Nucleus accumbens (tissue), 56 donors: Measurements from ENCODE around the gene TPRG1.
A peak's percentile ranks its signal among the peaks of the same experiment; 100 is the strongest.

Experiments
- DNase-seq, 56 donors: peaks; one replicate each; lab custom pipeline; 2025; lab: John Stamatoyannopoulos, UW

TPRG1 gene, protein sequence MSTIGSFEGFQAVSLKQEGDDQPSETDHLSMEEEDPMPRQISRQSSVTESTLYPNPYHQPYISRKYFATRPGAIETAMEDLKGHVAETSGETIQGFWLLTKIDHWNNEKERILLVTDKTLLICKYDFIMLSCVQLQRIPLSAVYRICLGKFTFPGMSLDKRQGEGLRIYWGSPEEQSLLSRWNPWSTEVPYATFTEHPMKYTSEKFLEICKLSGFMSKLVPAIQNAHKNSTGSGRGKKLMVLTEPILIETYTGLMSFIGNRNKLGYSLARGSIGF

DNA sequence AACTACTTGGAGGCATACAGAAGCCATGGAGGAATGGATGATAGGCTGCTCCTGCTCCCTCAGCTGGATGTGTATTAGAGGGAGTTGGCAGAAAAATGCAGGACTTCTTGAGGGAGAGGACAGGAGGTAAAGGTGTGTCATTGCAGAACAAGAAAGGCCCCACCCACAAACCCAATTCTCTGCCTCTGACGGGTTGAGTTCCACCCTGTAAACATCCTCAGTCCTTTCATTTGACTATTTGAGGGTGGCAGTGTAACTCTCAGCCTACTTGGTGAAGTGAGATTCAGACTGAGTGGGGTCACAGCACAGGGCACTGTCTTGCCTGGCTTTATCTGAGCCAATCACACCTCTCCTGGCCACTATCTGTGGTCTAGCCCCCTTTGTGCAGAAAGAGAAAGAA lies at the start of gene TPRG1:
Gene TPRG1, plus strand, starts transcription at position 265 of the 400 bp plus-strand sequence. CDS start 35,414 bp downstream, outside the sequence.
- no peak for DNase-seq

- DNase-seq = no peak
Observed at GRCh38 chr3:189122110-189122509, 49.7 kb upstream of the TPRG1 start.

DNA sequence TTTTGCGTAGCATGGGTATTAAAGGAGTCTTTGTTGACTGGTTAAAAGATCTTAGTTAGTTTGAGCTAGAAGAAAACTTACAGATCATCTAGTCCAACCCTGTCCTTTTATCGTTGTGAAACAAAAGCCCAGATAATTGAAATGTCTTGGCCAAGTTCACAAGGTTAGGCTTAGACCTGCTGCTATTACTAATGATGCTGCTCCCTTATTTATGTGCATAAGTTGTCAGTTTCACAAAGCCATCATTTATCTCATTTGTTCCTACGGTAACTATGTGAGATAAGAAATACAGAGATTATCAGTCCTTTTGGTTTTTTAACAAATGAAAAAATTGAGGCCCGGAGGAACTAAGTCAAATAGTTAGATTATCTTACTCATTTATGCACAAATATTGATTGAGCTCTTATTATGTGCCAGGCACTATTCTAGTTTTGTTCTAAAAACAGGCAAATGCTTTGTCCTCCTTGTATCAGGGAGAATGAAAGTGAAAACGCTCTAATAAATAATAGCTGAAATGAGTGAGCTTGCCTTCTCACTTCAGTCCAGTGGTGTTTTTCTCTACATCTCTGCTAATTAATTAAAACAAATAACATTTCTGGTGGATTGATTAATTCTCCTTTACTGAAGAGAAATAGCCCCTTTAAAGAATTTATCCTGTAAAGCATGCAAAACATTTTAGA lies 49.1 kb upstream of the TPRG1 start:
- DNase-seq = no peak

DNA sequence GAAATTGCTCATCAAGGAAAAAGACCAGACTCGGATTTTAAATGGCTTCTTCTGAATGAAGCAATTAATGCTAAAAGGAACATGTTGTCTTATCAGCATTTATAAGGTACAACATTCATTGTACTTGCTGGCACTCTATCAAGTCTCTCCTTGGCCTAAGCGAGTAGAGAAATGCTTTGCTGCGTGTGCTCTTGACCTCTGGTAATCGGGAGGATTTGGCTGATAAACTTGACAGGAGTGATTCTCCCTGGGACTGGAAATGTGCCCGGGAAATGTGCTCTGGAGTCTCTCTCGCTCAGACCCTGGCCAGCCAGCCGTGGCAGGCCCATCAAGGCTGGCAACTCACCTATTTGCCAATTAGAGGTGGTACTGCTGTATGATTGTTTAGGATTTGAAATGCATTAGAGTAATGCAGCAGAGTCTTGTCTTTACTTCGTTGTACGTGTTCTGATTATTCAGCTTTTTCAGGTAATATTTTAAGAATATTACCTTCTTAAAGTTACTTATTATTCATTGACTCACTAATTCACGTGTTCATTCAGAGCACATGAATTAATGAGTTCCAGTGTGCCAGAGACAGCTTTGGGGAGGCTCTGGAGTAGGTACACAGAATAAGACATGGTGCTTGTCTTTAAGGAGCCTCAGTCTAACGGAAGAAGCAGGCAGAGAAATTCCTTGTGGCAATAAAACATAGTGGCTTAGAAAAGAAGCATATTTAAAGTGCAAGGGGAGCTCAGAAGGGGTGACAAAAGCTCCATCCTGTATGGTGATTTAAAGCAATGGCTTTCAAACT lies 48.0 kb upstream of the TPRG1 start:
- DNase-seq = peak in 19 of 56 donors; percentile 1 to 26 (median 7)

GRCh38 chr3:189132231-189132671 lies 39.5 kb upstream of the TPRG1 start:
- DNase-seq = peak in 1 of 56 donors; percentile 0

GRCh38 chr3:189132839-189133238 lies 38.9 kb upstream of the TPRG1 start:
- DNase-seq = no peak

DNA sequence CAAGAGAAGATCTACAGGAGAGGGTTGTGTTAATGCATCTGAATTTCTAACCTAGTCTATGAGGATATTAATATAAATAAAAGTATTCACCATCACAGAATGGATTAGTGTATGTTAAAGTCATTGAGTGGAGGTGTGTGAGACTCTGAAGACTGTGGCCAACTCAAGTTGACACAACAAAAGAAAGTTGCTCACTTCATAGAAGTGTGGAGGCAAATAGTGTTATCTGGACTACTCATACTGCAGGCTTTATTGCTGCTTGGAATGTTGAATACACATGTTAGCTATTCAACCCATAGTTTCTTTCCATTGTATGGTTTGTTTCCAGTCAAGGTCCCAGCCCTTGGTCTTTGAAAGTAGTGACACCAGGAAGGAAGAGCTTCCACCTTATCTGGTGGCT lies 38.0 kb upstream of the TPRG1 start:
- no peak for DNase-seq

DNA sequence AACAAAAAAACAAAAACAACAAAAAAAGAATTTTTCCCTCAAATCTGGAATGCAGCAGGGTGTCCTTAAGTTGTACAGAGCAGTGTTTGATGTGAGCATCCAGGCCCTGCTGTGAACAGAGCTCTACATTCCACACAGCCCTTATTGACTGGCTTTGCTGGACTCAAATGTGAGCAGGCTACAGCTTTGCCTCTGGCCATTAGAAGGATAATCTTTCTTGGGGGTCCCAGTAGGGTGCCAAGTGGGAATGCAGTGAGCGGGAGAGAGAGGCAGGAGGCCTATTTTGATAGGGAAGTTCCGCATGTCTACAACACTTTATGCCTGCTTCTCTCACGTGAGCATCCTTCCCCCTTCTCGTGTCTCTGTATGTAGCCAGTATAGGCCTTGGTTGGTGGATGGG lies 34.4 kb upstream of the TPRG1 start:
- no peak for DNase-seq

GRCh38 chr3:189138901-189139610 lies 32.7 kb upstream of the TPRG1 start:
- DNase-seq = no peak

GRCh38 chr3:189139611-189139940 lies 32.2 kb upstream of the TPRG1 start:
- DNase-seq = no peak

DNA sequence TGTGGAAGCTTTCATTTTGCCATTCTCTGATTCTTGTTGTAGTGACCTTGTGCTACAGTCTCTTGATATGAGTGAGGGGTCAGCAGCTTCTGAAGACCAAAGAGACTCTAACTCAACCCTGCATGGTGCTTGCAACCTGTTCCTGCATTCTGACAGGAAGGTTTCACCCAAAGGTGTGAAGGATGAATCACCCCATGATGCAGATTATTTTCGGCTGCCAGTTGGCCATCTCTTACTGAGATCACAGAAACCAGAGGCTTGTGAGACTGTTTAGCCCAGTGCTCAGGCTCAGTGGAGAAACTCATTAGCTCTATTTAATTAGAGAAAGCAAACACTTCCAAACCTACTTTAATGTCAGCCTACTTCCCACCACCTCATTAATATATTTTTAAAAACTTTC lies 29.2 kb upstream of the TPRG1 start:
- no peak for DNase-seq

- DNase-seq = no peak
Observed at GRCh38 chr3:189143321-189143720, 28.4 kb upstream of the TPRG1 start.

DNA sequence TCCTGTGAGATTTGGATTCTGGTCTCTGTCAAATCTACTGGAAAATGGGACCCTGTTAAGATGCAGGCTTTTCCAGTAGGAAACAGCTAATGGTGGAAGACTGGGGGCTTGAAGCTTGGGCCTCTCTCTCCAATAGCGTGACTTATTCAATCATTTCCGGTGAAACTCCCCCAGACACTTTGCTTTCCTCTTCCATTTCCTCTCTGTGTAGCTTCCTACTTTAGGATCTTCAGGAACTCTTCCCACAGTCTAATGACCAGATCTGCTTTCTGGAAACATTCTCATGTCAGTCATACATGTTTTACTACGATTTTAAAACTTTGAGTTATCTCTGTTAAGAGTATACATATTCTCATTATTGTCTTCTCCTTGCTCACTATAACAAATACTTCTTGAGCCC lies 28.0 kb upstream of the TPRG1 start:
- no peak for DNase-seq

- DNase-seq = no peak
Observed at GRCh38 chr3:189144645-189145044, 27.1 kb upstream of the TPRG1 start.

DNA sequence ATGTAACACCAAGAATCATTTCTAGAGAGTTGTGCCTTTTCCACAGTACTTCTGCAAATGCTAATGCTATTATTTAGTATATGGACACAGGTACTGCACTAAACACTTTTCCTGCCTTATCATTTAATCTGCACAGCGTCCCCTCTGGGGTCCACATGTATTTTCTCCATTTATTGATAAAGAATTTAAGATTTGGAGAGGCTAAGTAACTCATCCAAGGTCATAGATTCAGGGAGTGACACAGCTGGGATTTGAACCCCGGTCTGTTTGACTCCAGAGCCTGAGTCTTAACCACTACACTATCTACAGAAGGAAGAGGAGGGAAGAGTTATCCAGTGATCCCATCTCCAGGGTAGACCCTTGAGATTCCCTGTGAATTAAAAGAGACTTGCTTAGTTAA lies 24.9 kb upstream of the TPRG1 start:
- no peak for DNase-seq

DNA sequence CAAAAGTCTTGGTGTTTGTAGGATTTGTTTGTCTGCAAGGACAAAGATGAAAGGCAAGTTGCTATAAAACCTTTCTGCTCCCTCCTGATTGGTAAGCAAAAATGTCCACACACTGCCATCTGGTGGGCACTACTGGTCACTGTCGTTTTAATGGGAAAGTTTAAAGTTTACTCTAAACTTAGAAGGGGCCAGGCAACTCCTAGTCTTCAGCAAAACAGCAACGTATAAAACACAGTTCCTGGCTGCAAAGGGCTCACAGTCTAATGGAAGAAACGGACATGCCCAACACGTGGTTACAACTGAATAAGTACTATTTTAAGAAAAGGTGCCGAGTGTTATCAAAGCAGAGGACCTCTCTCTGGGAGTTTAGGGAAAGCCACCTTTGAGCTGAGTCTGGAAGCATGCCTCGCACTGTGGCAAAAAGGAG lies 23.7 kb upstream of the TPRG1 start:
- peak in 48 of 56 donors; percentile 1 to 82 (median 22) for DNase-seq

DNA sequence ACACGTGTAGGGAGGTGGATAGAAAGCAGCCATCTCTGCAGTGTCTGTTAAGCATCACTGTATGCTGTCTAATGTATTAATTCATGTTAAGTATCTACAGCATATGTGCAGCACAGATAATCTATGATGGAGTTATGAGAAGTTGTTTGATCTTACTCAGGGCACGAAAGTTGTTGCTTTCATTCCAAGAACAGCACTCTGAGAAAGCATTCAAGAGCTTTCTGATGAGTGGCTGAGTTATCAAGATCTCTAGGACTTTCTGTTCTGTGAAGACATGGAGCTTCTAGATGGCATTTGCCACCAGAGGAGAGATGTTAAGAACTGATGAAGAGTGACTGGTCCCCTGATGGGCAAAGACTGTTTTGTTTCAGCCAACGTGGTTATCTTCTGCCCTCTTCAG lies 22.6 kb upstream of the TPRG1 start:
- no peak for DNase-seq

DNA sequence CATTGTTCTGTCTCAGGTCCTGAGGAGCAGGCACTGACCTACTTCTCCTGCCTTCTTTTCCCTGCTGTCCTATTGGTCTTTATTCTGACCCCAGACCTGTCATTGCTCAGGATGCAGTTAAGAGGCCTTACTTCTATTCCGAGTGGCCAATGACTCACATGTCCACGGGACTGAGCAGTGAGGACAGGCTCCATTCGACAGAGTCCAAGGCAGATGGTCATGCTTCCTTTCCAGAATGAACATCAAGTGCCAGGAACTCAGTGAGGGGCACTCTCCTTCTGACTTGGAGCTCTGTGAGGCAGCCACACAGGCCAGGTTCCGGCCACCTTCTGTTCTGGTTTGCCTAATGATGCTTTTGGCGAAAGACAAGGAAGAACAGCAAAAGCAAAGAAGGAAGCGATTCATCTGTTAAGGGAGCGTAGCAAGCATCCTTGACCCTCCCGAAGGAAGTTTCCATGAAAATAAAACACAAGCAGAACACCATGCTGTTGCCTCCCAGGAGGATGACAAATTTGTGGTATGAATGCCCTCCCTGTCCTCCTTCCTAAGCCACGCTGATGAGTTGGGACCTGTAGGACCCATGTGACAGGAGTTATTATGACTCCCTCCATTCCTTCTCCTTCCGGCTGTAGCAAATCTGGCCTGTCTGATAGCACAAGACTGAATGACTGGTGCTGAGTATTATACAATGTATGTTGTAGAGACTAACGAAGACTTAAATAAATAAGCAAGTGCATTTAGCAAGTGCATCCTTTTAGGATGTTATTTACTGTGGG lies 14.4 kb upstream of the TPRG1 start:
- no peak for DNase-seq

DNA sequence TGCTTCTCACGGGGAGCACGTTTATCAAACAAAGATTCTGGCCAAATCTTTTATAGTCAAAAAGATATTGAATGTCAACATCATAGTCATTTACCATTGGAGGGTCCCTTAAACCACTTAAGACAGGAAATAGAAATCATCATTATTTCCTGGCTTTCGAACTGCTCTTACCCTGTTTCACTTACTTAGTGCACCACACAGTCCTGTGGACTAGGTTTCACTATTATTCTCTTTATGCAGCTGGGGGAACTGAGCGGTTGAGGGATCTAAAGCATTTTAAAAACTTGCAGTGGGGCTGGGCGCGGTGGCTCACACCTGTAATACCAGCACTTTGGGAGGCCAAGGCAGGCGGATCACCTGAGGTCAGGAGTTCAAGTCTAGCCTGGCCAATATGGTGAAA lies 13.7 kb upstream of the TPRG1 start:
- DNase-seq = no peak
